GM19328 (cell line): ENCODE measurements around the gene SCUBE2.

Experiments used
- ATAC-seq: cut with Tn5 transposase; IDR thresholded peaks from one replicate; pipeline ENCODE4 v1.9.1; 2021; ENCODE audit warnings: mild to moderate bottlenecking, moderate library complexity; ENCODE audit not compliant: unreplicated experiment

SCUBE2 gene

DNA sequence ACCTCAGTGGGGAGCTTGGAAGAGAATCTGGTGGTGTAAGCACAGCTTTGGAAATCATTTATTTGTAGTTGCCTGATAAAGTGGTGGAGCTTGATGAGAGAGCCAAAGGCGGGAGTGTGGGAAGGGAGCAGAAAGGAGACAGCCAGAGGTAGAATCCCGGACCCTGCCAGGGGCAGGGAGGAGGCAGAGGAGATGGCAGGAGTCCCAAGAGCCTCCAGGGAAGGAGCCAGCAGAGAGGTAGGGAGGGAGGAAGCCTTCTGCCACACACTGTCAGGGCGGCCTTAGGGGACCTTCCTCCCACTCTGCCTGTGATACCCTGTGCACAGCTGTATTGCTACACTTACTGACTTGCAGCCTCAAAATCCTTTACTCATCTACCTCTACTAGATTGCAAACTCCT is 15.4 kb downstream of the SCUBE2 start:
- no peak for ATAC-seq

DNA sequence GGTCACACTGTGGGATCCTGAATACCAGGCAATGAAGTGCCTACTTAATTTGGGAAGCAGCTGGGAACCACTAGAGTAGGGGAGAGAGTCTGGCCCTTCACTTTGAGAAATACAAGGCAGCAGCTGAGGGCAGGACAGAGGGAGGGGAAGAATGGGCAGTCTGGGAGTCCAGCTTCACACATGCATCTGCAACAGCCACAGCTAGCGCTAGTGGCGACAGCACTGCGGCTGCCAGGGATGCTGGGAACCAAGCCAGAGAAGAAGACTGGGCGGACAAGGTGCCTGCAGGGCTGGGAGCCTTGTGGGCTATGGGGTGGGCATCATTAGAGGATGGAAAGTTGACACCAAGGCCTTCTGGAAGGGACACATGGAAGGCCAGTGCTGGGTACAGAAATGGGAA is 15.8 kb downstream of the SCUBE2 start:
- ATAC-seq, result no peak

- no peak for ATAC-seq
Observed at GRCh38 chr11:9074338-9075029, 16.9 kb downstream of the SCUBE2 start.

DNA sequence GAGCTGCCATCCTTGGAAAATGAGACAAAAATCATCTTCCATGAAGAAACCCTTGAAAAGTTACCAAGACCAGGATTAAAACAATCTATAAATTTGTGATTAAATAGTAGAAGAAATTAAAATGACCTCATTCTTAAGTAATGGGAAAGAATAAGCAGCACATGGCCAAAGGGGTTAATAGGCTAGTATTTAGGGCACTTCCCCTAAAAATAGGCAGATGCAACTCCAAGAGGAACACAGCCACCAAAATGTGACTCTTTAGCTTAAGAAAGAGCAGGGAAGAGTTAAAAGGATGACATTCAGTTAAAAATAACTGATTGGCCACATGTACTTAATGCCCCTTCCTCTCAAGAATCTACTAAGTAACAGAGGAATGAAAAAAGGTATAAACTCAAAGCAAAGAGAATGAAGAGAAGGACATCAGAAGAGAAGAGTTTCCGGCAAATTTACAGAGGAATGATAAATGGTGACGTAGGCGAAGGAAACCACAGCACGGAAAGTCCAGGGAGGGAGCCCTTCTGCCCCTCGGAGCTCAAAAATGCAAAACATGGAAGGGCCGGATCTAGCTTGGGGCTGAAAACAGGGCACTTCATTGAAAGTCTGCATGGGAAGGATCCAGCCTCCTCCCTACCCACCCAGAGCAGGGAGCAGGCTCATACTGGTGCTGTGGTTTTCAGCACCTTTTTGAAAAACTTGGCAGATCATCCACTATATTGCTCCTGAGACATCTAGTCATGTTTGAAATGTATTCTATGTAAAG is 17.8 kb downstream of the SCUBE2 start:
- no peak for ATAC-seq

DNA sequence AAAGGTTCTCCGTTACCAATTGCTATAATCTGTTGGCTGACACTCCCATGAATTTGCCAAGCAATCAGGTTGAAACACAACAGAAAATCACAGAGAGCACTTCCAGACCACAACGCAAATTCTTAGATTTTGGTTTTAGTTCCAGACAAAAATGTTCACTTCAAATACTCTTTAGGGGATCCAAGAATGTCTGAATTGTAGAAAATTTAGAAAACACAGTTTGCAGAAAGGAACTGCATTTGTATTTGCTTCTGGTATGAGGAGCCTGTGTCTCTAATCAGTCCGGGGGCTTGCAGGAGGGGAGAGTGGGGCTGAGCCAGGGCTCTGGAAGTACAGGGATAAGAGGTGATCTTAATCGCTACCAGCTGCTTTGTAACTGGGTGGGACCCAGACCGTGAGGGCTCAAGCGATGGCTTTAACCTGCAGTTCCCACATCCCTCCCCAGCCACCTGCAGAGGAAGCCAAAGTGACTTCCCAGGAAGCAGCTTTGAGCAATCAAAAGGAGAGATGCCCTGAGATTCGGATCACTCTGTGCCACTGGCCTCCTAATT is 18.7 kb downstream of the SCUBE2 start:
- no peak for ATAC-seq

GRCh38 chr11:9071692-9072091 is 19.7 kb downstream of the SCUBE2 start:
- no peak for ATAC-seq

DNA sequence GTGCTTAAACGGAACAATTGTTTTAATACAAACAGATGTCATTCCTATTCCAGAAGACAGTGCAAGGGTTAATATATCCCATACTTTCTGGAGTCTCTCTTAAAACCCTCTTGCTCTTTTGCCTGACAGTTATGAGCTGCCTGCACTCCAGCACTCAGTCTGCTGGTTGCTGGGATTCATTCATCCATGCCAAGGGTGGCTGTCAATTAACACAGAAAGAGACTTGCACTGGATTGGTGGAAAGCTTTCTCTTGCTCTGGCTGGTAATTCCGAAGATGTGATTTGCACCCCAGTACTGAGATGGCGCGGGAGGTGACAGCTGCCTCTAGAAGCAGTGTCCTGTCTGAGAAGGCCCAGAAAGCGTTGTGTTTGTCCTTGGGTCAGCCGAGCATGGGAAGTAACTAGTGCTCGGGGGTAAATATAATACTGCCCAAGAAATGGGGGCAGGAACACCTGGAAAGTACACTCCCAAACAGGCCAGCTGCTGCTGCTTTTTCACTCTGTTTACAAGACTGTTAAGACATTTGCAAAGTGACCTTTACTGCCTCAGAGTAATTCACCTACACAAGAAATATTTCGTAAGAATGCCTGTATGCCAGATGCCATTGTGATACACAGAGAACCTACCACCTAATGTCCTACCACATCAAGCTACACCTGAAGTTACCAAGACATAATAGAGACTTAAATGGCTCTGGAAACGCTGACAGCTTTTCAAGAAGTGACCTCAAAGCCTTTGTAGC is 20.5 kb downstream of the SCUBE2 start:
- ATAC-seq, result no peak

DNA sequence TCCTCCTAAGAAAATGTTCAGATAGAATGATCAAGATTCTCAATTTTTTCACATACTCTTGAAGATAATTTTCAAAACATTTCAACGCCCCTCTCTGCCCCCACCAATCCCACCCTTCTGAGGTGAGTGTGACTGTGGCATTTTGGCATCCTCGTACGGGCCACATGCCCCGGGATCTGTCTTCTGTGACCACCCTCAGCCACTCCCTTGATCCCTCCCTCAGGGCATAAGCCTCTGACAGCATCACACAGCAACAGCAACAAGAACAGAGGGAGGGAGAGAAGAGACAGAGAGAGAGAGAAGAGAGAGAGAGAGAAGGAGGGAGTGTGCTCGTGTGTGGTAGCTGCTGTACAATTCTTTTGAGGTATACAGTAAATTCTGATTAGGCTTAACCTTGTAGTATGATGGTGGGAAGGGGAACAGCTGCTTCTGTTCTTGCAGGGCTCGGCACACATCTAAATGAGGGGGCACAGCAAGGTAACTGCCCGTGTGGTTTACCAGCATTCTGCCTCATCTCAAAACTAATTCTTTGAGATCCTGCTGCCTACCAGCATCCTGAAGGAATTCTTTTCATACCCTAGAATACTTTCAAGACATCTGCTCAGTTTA is 21.4 kb downstream of the SCUBE2 start:
- no peak for ATAC-seq

GRCh38 chr11:9069256-9069655 is 22.1 kb downstream of the SCUBE2 start:
- no peak for ATAC-seq

DNA sequence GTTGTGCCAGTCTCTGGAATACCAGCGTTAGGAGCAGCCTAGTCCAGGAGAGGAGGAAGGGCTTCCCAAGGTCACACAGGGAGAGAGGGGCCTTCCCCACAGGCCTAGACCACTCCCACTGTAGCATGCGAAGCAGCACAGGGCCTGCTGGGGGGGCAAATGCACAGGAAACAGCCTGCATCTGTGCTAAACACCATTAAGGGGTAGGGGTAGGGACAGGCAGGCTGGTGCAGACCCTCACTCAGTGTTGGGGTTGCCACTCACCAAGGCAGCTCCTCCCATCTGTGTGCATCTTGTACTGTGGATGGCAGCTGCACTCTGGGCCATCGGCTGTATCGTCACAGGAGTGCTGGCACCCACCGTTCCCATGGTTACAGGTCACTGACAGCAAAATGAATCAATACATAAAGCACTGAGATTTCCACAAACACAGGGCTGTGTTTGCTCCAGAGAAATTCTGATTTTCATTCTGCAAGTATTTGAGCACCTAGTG is 24.9 kb downstream of the SCUBE2 start:
- ATAC-seq, result no peak

GRCh38 chr11:9065607-9066432 is 25.6 kb downstream of the SCUBE2 start:
- no peak for ATAC-seq

DNA sequence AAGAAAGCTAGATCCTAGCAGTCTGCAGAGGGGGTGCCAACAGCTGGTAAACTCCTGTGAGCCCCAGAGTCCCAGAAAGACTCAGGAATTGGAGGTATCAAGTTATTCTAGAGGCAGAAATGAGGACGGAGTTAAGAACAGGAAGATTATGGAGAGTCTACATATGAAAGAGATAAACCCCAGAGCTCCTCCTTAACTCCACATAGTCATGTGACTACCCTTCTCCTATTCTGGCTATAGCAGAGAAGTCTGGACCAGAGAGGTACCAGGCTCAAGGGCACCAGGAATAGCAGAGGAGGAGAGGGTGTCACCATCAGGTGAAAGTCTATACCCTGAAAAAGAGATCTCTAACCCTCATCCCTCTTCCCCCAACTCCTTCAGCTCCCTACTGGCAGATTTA is 29.6 kb downstream of the SCUBE2 start:
- no peak for ATAC-seq

GRCh38 chr11:9060700-9061111 is 30.7 kb downstream of the SCUBE2 start:
- ATAC-seq, result peak; percentile 86

DNA sequence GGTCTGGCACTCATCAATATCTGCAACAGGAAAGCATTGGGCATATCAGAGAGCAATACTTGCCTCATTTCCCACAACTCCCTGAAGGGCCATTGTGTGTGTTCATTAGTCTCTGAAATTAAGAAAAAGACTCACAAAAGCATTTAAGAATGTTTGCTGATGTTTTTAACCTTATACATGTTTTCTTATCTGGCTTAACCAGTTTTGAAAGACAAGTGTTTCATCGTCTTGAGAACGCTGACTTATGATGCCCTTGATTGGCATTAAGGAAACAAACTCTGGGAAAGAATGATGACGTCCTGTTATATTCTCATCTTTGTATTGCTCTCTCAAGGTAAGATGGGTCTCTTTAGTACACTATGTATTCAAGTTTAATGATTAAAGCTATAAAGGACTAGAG is 32.0 kb downstream of the SCUBE2 start:
- no peak for ATAC-seq

GRCh38 chr11:9057888-9058287 is 33.5 kb downstream of the SCUBE2 start:
- no peak for ATAC-seq

DNA sequence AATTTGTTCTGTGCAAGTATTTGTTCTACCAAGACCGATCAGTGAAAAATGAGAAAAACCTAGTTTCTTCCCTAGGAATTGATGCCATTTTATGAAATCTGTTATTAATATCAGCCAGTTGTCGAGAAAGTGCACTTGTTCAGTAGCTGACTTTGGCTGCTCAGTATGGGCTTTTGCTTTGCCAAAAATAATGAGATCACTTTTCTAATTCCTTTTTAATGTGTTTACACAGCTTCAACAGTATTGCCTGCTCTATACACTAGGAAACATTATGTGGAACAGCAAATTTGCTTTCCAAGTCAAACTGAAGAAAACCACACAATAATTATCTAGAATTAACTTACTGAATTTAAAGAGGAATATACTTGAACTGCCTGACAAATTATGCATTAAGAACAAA is 34.4 kb downstream of the SCUBE2 start:
- no peak for ATAC-seq

- no peak for ATAC-seq
Observed at GRCh38 chr11:9056467-9056866, 34.9 kb downstream of the SCUBE2 start.

DNA sequence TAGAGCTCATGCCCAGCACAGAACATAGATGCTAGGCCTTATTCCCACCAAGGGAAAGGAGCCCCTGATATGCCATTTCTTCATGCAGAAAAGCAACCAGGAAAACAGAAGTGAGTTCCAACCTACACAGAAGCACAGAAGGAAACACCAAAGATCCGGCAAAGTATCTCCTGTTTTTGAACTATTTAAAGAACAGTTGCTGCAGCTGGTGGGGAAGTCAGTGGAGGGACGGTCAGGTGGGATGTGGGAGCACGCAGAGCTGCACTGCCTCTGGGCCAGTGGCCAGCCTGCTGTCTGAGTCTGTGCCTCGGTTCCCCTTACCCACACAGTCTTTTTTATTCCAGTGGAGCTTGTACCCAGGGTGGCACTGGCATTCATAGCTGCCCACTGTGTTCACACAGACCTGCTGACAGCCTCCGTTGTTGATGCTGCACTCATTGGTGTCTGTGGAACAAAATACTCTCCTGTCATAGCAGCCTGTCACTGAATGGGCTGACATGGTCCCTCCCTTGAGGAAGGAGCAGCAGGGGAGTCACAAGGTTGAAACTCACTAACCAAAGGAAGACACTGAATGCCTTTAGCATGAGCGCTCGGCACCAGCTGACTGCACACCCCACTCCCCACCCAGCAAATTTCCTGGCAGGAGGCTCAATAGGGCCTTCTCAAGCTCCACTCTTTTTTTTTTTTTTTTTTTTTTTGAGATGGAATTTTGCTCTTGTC is 37.9 kb downstream of the SCUBE2 start:
- ATAC-seq, result no peak

- no peak for ATAC-seq
Observed at GRCh38 chr11:9052316-9052715, 39.1 kb downstream of the SCUBE2 start.
